Suprapubic skin (tissue), 4 donors: Measurements from ENCODE around the gene BFSP2.

Experiments
- EP300 ChIP-seq: sonication (generic); formaldehyde crosslinking; IDR thresholded peaks from one replicate; pipeline ENCODE4 v1.6.1; 2017; ENCODE audit warnings: antibody characterized with exemption
- POLR2A ChIP-seq, 2 donors: fragments of 450-650 bp; IDR thresholded peaks; one replicate each; pipeline ENCODE4 v1.6.1; 2017; ENCODE audit warnings: antibody characterized with exemption in 2 of 2, mild to moderate bottlenecking in 2 of 2, moderate library complexity in 2 of 2
- POLR2AphosphoS5 ChIP-seq, 3 donors: sonication (generic); formaldehyde crosslinking; IDR thresholded peaks; one replicate each; pipeline ENCODE4 v1.6.1; 2017; ENCODE audit warnings: antibody characterized with exemption in 3 of 3
- TF ChIP-seq, protein P1 (sequence below), 2 donors: fragments of 200-600 bp in 1 of 2; fragments of 450-650 bp in 1 of 2; sonication (generic) in 1 of 2; IDR thresholded peaks; one replicate each; pipeline ENCODE4 v1.5.1; 2016 to 2019; ENCODE audit warnings: antibody characterized with exemption in 2 of 2, mild to moderate bottlenecking in 1 of 2, moderate library complexity in 1 of 2

GRCh38 chr3:133515127-133515526, 115.3 kb downstream of the BFSP2 start:
- TF ChIP-seq, protein P1, sequence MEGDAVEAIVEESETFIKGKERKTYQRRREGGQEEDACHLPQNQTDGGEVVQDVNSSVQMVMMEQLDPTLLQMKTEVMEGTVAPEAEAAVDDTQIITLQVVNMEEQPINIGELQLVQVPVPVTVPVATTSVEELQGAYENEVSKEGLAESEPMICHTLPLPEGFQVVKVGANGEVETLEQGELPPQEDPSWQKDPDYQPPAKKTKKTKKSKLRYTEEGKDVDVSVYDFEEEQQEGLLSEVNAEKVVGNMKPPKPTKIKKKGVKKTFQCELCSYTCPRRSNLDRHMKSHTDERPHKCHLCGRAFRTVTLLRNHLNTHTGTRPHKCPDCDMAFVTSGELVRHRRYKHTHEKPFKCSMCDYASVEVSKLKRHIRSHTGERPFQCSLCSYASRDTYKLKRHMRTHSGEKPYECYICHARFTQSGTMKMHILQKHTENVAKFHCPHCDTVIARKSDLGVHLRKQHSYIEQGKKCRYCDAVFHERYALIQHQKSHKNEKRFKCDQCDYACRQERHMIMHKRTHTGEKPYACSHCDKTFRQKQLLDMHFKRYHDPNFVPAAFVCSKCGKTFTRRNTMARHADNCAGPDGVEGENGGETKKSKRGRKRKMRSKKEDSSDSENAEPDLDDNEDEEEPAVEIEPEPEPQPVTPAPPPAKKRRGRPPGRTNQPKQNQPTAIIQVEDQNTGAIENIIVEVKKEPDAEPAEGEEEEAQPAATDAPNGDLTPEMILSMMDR (IDR thresholded peaks at IDR 0.05), result no peak
- TF ChIP-seq POLR2A (IDR thresholded peaks at IDR 0.05) (no peak), POLR2AphosphoS5 (IDR thresholded peaks at IDR 0.05) (no peak), EP300 (no peak)
